SK-N-SH (cell line): ENCODE data around the gene LSMEM2. TPM values are rescaled to one million over a fixed set of nuclear protein-coding genes. Genes with fewer than 3 reads are reported as not detected.
A peak's percentile ranks its signal among the peaks of the same experiment; 100 is the strongest.

ENCODE experiments used
- CTCF ChIA-PET: fragments of 300-600, 350-600 bp; formaldehyde crosslinking; extraction: SDS; loops from one replicate; lab custom pipeline; 2021; lab: Yijun Ruan, JAX
- POLR2A ChIA-PET: fragments of 350-600 bp; sonication (Branson Sonifier 250); formaldehyde crosslinking; extraction: SDS; loops from one replicate; lab custom pipeline; 2020; ENCODE audit warnings: antibody characterized with exemption, inconsistent platforms; lab: Yijun Ruan, JAX
- DNase-seq: peaks from one replicate; pipeline ENCODE4 v3.0.0; 2012
- H2AFZ ChIP-seq: fragments of 200-600 bp; sonication (generic); 2 replicates; pipeline ENCODE4 v1.8.1; 2016; ENCODE audit warnings: antibody characterized with exemption, mild to moderate bottlenecking, low read depth
- H3F3A ChIP-seq: fragments of 200-600 bp; sonication (generic); replicated peaks from 2 replicates; pipeline ENCODE3; 2016; ENCODE audit warnings: antibody characterized with exemption, mild to moderate bottlenecking; ENCODE audit not compliant: insufficient read depth
- H3K27ac ChIP-seq, 2 experiments: fragments of 200-500 bp in 1 of 2; fragments of 200-600 bp in 1 of 2; sonication (Bioruptor generic) in 1 of 2; sonication (generic), shearing (Covaris generic) in 1 of 2; 2 replicates each; pipeline versions ENCODE4 v1.5.1 to v1.6.1; 2014 to 2016; ENCODE audit warnings: low read depth in 2 of 2, inconsistent platforms in 1 of 2, low read length in 1 of 2, mild to moderate bottlenecking in 1 of 2, mixed read lengths in 1 of 2
- H3K27me3 ChIP-seq: fragments of 200-600 bp; sonication (generic), shearing (Covaris generic); 2 replicates; pipeline ENCODE4 v1.6.1; 2016; ENCODE audit warnings: mixed run types; ENCODE audit not compliant: insufficient read depth
- H3K36me3 ChIP-seq, 2 experiments: fragments of 200-500 bp in 1 of 2; fragments of 200-600 bp in 1 of 2; sonication (Bioruptor generic) in 1 of 2; sonication (generic) in 1 of 2; replicated peaks in 1 of 2; 2 replicates each; pipeline versions ENCODE3 to v1.5.1; 2014 to 2016; ENCODE audit warnings: low read length in 1 of 2, mild to moderate bottlenecking in 1 of 2; ENCODE audit not compliant: insufficient read depth in 2 of 2, control insufficient read depth in 1 of 2
- H3K4me1 ChIP-seq, 2 experiments: fragments of 200-500 bp in 1 of 2; fragments of 200-600 bp in 1 of 2; sonication (Bioruptor generic) in 1 of 2; sonication (generic), shearing (Covaris generic) in 1 of 2; 2 replicates each; pipeline versions ENCODE4 v1.5.1 to v1.6.1; 2014 to 2016; ENCODE audit warnings: low read depth in 1 of 2, low read length in 1 of 2, mixed run types in 1 of 2; ENCODE audit not compliant: insufficient read depth in 2 of 2, control insufficient read depth in 1 of 2
- H3K4me2 ChIP-seq: fragments of 200-600 bp; sonication (generic), shearing (Covaris generic); 2 replicates; pipeline ENCODE4 v1.6.1; 2017; ENCODE audit warnings: mixed run types
- H3K4me3 ChIP-seq, 2 experiments: fragments of 200-500 bp in 1 of 2; fragments of 200-600 bp in 1 of 2; sonication (Bioruptor generic) in 1 of 2; sonication (generic), shearing (Covaris generic) in 1 of 2; 2 replicates each; pipeline versions ENCODE4 v1.5.1 to v1.8.1; 2014 to 2016; ENCODE audit warnings: low read depth in 2 of 2, inconsistent platforms in 1 of 2, low read length in 1 of 2, mild to moderate bottlenecking in 1 of 2, mixed read lengths in 1 of 2, moderate library complexity in 1 of 2
- H3K79me2 ChIP-seq: fragments of 200-600 bp; sonication (generic); 2 replicates; pipeline ENCODE4 v1.8.1; 2017; ENCODE audit warnings: mild to moderate bottlenecking; ENCODE audit not compliant: insufficient read depth
- H3K9ac ChIP-seq: fragments of 200-600 bp; sonication (generic); 2 replicates; pipeline ENCODE4 v1.6.1; 2017; ENCODE audit warnings: mixed run types
- H3K9me2 ChIP-seq: fragments of 200-600 bp; sonication (generic); 2 replicates; pipeline ENCODE4 v1.6.1; 2017; ENCODE audit warnings: mixed run types
- H3K9me3 ChIP-seq: fragments of 200-600 bp; sonication (generic); 2 replicates; pipeline ENCODE4 v1.6.1; 2017; ENCODE audit warnings: mixed run types, mild to moderate bottlenecking, moderate library complexity
- H4K20me1 ChIP-seq: fragments of 200-600 bp; sonication (generic); 2 replicates; pipeline ENCODE4 v1.6.1; 2017; ENCODE audit warnings: mild to moderate bottlenecking, mixed run types; ENCODE audit not compliant: insufficient read depth
- CHD2 ChIP-seq: fragments of 150-350 bp; IDR thresholded peaks from 2 replicates; pipeline ENCODE4 v1.6.1; 2018; ENCODE audit warnings: low read length; ENCODE audit not compliant: partially characterized antibody
- CTCF ChIP-seq: fragments of 200-600 bp; sonication (generic); IDR thresholded peaks from 2 replicates; pipeline ENCODE4 v1.6.1; 2017; ENCODE audit warnings: antibody characterized with exemption, mild to moderate bottlenecking, moderate library complexity
- EP300 ChIP-seq, 2 experiments: IDR thresholded peaks; 2 replicates each; pipeline versions ENCODE4 v1.4.0 to v1.6.1; 2012; ENCODE audit warnings: borderline replicate concordance in 1 of 2, low read depth in 1 of 2, low read length in 1 of 2
- GABPA ChIP-seq: IDR thresholded peaks from 2 replicates; pipeline ENCODE4 v1.4.0; 2012; ENCODE audit warnings: low read depth, mild to moderate bottlenecking
- NRF1 ChIP-seq: IDR thresholded peaks from 2 replicates; pipeline ENCODE4 v1.6.1; 2012; ENCODE audit warnings: low read depth, mild to moderate bottlenecking, low read length
- RAD21 ChIP-seq: IDR thresholded peaks from 2 replicates; pipeline ENCODE4 v1.6.1; 2012; ENCODE audit warnings: mild to moderate bottlenecking, low read length
- REST ChIP-seq: IDR thresholded peaks from 2 replicates; pipeline ENCODE4 v1.6.1; 2012; ENCODE audit warnings: mild to moderate bottlenecking, low read depth, low read length, moderate library complexity
- TCF12 ChIP-seq: IDR thresholded peaks from 2 replicates; pipeline ENCODE4 v1.4.0; 2012
- WGBS: methylation state at CpG from one replicate; pipeline ENCODE4 v1.1.6; 2017; ENCODE audit warnings: low lambda C conversion rate; 5-methylcytosine and 5-hydroxymethylcytosine counted together
- polyA plus RNA-seq, 3 experiments: library from polyadenylated mRNA; depleted of rRNA; stranded (reverse); fragments of >200 nt; gene quantifications; 2 replicates each; pipeline ENCODE4 v1.2.3, GENCODE V29; 2012
- TF ChIP-seq, protein P1 (sequence below): IDR thresholded peaks from 2 replicates; pipeline ENCODE4 v1.4.0; 2012; ENCODE audit warnings: low read depth, borderline replicate concordance
- TF ChIP-seq, protein P2 (sequence below): IDR thresholded peaks from 2 replicates; pipeline ENCODE4 v1.4.0; 2012; ENCODE audit warnings: low read depth
- TF ChIP-seq, protein P3 (sequence below): IDR thresholded peaks from 2 replicates; pipeline ENCODE4; 2012

LSMEM2 gene
- polyA plus RNA-seq, 1 of the 3 experiments (the other 2 are of a cell fraction), result 0.03 TPM

DNA sequence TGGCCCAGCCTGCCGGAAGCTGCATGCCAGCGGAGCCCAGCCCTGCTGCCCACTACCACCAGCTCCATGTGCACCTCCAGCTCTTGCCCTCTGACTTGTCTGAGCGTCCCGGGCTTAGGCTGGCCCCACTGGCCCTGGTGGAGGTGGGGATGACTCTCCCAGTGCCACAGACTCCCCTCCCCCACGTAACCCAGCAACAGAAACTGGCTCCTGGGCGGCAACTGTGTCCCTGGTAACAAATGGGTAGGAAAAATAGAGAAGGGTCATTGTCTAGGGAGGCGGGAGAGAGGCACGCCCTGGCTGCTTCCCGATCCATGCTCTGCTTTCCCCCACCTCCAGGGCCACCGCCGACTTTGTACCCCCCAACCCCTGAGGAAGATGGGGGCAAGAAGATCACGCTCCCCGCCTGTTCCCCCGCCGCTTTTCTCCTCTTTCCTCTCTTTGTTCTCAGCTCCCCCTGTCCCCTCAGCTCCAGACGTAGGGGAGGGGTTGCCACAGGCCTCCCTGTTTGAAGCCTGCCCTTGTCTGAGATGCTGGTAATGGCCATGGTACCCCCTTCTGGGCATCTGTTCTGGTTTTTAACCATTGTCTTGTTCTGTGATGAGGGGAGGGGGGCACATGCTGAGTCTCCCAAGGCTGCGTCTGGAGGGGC lies 20.7 kb upstream of the LSMEM2 start:
- no peak for DNase-seq
- no peak overlapping the region for H2AFZ ChIP-seq
- H3K27me3 ChIP-seq, result no peaks in the 10 kb centered on the region
- H4K20me1 ChIP-seq, result peaks cover 19% of the 10 kb centered on the region
- CTCF ChIA-PET, result interaction anchor here (0.6 to 61.6 kb wide), 7 partner anchors 8 to 127 kb away, joined by 3 to 1375 read pairs (median 70); partner anchors contain the start of genes GNAI2, GNAT1 and SEMA3B
- H3K4me1 ChIP-seq, result peaks cover 10 to 19% of the 10 kb centered on the region in 2 experiments; a peak in 2 of 4 replicates
- H3K9me3 ChIP-seq, result no peaks in the 10 kb centered on the region
- H3K4me3 ChIP-seq, result no peak overlapping the region
- H3F3A ChIP-seq, result peaks cover 35% of the 10 kb centered on the region
- H3K9ac ChIP-seq, result no peak overlapping the region
- H3K36me3 ChIP-seq, result peaks cover 22 to 46% of the 10 kb centered on the region in 2 experiments
- H3K27ac ChIP-seq, result no peak overlapping the region; a peak in 1 of 4 replicates
- H3K79me2 ChIP-seq, result peaks cover 30% of the 10 kb centered on the region
- 98% methylated on average over 10 of the region's 17 CpGs for WGBS
- TF ChIP-seq RAD21, result no peak
- TF ChIP-seq TCF12, result no peak
- TF ChIP-seq, protein P1, sequence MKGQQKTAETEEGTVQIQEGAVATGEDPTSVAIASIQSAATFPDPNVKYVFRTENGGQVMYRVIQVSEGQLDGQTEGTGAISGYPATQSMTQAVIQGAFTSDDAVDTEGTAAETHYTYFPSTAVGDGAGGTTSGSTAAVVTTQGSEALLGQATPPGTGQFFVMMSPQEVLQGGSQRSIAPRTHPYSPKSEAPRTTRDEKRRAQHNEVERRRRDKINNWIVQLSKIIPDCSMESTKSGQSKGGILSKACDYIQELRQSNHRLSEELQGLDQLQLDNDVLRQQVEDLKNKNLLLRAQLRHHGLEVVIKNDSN, result no peak
- TF ChIP-seq CHD2, result no peak
- no peak for TF ChIP-seq NRF1
- TF ChIP-seq, protein P2, sequence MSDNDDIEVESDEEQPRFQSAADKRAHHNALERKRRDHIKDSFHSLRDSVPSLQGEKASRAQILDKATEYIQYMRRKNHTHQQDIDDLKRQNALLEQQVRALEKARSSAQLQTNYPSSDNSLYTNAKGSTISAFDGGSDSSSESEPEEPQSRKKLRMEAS, result no peak
- no peak for TF ChIP-seq REST
- POLR2A ChIA-PET, result no interaction called here
- H3K4me2 ChIP-seq, result no peak overlapping the region
- H3K9me2 ChIP-seq, result no peaks in the 10 kb centered on the region

- Histone ChIP-seq H3K9me2 (no peaks in the 10 kb centered on the region), H2AFZ (no peak overlapping the region), H4K20me1 (peaks cover 12% of the 10 kb centered on the region), H3K9me3 (no peaks in the 10 kb centered on the region), H3K4me3 (no peak overlapping the region), H3F3A (peaks cover 41% of the 10 kb centered on the region), H3K4me2 (no peak overlapping the region), H3K9ac (no peak overlapping the region), H3K27ac (peak overlapping the region in 1 of 2 experiments; percentile 56; a peak in 1 of 4 replicates), H3K79me2 (peaks cover 22% of the 10 kb centered on the region), H3K4me1 (peaks cover 13 to 19% of the 10 kb centered on the region in 2 experiments; a peak in 3 of 4 replicates), H3K27me3 (no peaks in the 10 kb centered on the region), H3K36me3 (peaks cover 22 to 42% of the 10 kb centered on the region in 2 experiments)
- TF ChIP-seq GABPA (no peak), CTCF (peak; percentile 28), EP300 (IDR thresholded peaks at IDR 0.05; ENCODE audit: borderline replicate concordance in 1 of 2, low read depth in 1 of 2, low read length in 1 of 2) (no peak)
- TF ChIP-seq, protein P3, sequence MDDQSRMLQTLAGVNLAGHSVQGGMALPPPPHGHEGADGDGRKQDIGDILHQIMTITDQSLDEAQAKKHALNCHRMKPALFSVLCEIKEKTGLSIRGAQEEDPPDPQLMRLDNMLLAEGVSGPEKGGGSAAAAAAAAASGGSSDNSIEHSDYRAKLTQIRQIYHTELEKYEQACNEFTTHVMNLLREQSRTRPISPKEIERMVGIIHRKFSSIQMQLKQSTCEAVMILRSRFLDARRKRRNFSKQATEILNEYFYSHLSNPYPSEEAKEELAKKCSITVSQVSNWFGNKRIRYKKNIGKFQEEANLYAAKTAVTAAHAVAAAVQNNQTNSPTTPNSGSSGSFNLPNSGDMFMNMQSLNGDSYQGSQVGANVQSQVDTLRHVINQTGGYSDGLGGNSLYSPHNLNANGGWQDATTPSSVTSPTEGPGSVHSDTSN, result no peak
- 93% methylated on average over 16 of the region's 16 CpGs for WGBS
- no peak for DNase-seq
- POLR2A ChIA-PET, result interaction anchor here (0.9 to 1.8 kb wide), 3 partner anchors 16 to 23 kb away, joined by 3 to 10 read pairs (median 4); partner anchors contain the start of gene GNAI2
- CTCF ChIA-PET, result interaction anchor here (0.6 to 61.6 kb wide), 15 partner anchors 8 to 165 kb away, joined by 3 to 1375 read pairs (median 4); partner anchors contain the start of genes GNAI2, GNAT1 and SEMA3B
These were observed 19.9 kb upstream of the LSMEM2 start for GRCh38 chr3:50258979-50259378.
